ENCODE measurements around the gene ZNF45.
"Not testable (repeated sequence)": the region's sequence is repeated elsewhere in the genome, so short reads cannot be mapped to it uniquely, and the experiment has no call there.

The ZNF45 gene

DNA sequence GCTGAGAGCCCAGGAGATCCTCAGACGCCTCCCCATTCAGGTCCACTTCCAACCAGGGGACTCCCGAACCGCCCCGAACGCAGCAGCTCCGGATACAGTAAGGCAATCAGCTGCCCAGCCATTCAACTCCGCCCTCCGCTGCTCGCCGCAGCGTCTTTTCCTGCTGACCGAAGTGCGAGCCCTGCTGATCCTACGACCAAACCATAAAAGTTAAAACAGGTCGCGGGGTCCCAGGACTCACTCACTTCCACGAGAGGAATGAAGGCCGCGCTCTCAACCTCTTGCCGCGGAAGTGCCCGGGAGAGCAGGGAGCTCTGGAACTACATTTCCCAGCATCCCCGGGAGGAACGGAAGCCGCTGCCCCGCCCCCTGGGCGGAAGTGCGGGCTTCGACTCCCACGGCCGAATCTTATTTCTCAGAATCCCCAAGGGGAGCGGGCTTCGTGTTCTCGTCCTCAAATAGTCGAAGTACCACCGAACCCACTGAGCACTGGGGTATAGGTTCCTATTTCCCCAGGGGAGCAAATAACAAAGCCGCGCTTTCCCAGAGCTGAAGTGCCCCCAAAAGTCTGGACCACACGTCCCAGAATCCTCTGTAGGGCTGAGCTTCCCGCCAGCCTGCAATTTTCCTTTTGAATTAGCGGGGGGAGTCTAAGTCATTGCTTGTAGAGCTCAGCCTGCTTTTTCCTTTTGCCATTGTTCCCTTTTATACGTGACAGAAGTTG, at the start of gene ZNF45:
ZNF45 (minus strand) TSS at position 298 of the 724 bp plus-strand sequence. CDS start 13,097 bp downstream, outside the sequence.
- DNase-seq (ENCODE audit: low read depth): peak; percentile 90

DNA sequence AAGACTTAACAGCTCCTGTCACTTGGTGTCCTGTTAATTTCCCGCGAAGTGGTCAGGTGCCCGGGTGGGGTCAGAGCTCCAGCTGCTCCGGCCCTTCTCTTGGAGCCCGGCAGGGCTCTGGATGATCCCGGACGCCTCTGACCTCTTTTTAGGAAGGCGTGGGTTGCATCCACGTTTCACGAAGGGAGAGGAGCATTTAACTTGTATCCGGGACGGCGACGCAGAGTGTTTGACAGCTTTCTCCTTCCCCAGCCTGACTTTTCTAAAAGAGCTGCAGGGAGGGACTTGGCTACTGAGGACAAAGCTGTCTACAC, 49.6 kb upstream of the ZNF45 start:
- DNase-seq (ENCODE audit: low read depth): no peak

DNA sequence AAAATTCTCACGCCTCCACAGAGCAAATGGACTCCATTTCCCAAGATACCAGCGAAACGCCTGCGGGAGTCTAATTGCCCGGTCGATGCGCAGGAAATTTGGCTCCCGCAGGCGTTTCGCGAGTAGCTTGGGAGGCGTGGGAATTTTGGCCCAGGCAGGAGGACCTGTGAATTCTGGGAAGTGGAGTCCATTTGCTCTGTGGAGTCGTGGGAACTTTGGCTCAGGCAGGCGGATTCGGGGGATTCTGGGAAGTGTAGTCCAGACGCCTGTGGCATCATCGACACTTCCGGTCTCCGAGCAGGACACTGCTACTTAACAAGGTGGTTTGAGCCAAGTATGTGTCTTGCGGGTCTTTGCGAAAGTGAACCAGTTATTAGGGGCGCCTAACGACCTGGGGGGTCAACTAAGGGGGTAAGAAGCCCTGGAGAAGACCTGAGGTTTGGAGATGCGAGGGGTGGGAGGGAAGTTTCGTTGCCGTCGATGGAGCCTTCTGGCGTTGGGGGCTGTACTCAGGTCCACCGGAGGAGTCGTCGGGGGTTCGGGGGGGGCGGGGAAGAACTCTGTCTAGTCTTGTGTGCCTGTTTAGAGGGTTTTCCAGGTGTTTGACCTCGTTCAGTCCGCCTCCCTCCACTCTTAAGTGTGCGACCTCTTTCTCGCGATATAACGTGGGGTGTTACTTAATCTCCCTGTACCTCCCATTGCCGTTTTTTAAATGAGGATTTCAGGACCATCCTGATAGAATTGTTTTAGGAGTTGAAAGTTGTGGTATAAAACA, 49.0 kb upstream of the ZNF45 start, which contains the start of gene ZNF155:
ZNF155 (plus strand) TSS at position 277 of the 775 bp plus-strand sequence. CDS start 4,356 bp downstream, outside the sequence.
- DNase-seq (ENCODE audit: low read depth): peak; percentile 95

DNA sequence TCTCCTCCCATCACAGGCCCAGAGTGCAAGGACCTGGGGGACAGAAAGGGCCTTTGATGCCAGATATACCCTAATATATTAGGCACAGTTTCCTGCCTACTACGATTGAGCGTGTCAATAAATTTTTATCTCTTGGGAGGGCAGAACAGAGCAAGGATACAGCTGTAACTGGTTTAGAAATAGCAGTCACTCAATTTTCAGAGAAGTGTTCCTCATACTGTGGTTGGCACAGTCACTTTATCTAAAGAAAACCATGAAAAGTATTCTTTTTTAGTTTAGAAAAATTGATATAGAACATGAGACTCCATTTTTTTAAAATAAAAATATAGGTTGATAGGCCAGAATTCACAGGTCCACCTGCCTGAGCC, 48.4 kb upstream of the ZNF45 start:
- no peak for DNase-seq (ENCODE audit: low read depth)

DNA sequence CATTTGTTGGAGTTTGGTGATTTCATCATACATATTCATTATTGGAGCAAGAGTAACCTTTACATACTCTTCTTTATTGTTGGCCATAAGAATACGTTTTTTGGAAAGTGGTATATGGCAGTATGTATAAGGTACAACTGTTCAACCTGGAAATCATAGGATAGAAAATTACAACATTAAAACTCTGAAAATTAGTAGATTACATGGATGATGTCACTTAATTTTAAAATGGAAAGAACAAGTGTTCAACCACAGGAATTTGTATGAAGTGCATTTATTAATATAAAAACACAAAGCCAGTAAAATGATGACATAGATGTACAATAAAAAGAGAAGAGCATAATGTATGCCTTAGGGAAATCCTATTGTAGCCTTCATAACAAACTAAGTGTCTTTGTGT, 41.6 kb upstream of the ZNF45 start:
- DNase-seq (ENCODE audit: low read depth): no peak

DNA sequence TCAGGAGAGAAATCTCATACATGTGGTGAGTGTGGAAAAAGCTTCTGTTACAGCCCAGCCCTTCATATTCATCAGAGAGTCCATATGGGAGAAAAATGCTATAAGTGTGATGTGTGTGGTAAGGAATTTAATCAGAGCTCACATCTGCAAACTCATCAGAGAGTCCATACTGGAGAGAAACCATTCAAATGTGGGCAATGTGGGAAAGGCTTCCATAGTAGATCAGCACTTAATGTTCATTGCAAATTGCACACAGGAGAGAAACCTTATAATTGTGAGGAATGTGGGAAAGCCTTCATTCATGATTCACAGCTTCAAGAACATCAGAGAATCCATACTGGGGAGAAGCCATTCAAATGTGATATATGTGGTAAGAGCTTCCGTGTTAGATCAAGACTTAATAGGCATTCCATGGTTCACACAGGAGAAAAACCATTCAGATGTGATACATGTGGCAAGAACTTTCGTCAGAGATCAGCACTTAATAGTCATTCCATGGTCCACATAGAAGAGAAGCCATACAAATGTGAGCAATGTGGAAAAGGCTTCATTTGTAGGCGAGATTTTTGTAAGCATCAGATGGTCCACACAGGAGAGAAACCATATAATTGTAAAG, 31.1 kb upstream of the ZNF45 start:
- peak; percentile 9 for DNase-seq (ENCODE audit: low read depth)

DNA sequence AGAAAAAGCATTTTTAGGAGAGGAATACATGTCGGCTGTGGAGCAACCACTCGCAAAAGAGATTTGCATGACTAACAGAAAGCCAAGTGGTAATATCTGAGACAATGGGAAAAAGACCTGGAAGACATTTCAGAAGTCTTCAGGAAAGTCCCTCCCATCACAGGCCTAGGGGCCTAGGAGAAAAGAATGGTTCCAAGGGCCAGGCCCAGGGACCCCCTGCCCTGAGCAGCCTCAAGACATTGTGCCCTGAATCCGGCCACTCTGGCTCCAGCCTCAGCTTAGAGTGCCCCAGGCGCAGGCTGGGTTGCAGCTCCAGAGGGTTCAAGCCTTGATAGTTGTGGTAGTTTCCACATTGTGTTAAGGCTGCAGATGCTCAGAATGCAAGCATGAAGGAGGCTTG, 25.3 kb upstream of the ZNF45 start:
- no peak for DNase-seq (ENCODE audit: low read depth)

DNA sequence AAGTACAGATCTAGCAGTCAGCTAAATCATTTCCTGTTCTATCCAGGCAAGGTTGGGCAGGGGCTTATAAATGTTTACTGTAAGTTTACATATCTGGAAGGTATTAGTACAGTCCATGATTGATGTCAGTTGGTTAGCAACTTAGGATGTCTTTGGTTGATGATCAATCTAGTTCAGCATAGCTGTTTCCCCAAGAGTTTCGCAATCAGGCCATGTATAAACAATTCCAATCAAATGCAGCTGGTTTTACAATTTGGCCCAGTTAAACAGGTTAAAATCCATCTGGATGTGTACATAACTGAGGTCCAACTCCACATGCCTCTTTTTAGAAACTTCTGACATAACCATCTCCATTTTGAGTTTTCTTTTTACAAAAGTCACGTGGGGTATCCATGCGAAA, 22.8 kb upstream of the ZNF45 start:
- peak; percentile 53 for DNase-seq (ENCODE audit: low read depth)

DNA sequence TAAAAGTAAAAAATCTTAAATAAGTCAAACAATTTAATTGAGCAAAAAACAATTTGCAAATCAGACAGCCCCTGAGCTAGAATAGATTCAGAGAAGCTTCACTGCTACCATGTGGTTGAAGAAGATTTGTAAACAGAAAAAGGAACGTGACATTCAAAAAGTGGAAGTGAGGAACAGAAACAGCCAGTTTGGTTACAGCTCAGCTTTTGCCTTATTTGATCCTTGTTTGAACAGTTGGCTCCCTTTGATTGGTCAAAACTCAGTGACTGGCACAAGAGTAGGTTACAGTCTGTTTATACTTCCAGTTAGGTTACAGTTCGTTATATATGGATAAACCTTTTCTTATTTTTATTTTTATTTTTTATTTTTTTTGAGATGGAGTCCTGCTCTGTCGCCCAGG, 21.7 kb upstream of the ZNF45 start:
- DNase-seq (ENCODE audit: low read depth): no peak

DNA sequence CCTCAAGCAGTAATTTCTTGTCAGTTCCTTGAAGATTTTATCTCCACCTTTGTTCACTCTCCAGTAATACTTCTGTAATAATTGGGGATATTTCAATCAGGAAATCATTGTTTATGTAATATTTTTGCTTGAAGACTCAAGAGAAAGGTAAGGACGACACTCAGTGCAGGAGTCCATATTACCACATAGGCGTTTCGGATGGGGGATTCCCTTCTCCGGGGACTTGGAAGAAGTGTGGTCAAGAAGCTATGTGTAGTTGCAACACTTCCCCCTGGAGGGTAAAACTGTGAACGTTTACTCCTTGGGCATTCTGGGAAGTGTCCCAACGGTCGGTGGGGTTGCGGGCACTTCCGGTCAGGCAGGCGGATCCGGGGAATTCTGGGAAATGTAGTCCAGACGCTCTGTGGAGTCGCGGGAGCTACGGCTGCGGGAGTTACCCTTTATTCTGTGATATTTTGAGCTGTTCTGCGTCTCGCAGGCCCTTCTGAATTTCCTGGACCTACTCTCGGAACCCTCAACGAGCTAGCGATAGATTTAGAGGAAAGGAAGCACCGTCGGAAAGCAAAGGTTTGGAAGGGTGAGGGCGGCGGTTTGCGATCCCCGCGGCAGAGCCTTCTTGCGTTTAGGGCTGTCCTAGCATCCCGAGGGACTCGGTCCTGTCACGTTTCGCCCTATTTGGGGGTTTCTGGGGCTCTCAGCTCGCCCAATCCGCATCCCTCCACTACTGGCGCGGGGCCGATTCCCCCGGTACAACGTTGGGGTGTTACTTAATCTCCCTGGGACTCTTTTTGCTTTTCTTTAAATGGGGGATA, 16.0 kb upstream of the ZNF45 start, which contains the start of gene ZNF221:
ZNF221 (plus strand) TSS at position 395 of the 812 bp plus-strand sequence. CDS start 11,499 bp downstream, outside the sequence.
- peak; percentile 98 for DNase-seq (ENCODE audit: low read depth)

DNA sequence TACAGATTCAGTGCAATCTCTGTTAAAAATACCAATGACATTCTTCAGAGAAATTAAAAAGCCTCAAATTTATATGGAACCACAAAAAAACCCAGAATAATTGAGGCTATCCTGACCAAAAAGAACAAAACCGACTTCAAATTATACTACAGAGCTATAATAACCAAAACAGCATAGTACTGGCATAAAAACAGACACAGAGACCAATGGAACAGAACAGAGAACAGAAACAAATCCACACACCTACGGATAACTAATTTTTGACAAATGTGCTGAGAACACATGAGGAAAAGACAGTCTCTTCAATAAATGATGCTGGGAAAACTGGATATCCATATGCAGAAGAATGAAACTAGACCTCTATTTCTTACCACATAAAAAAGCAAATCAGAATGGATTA, 14.7 kb upstream of the ZNF45 start:
- not testable (repeated sequence) for DNase-seq (ENCODE audit: low read depth)

DNA sequence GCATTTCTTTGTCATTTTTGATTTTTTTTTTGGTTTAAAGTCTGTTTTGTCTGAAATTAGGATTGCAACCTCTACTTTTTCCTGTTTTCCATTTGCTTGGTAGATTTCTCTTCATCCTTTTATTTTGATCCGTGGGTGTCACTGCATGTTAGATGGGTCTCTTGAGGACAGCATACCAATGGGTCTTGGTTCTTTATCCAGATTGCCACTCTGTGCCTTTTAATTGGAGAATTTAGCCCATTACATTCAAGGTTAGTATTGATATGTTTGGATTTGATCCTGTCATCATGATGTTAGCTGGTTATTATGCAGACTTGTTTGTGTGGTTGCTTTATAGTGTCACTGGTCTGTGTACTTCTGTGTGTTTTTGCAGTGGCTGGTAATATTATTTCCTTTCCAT, 12.3 kb upstream of the ZNF45 start:
- not testable (repeated sequence) for DNase-seq (ENCODE audit: low read depth)

DNA sequence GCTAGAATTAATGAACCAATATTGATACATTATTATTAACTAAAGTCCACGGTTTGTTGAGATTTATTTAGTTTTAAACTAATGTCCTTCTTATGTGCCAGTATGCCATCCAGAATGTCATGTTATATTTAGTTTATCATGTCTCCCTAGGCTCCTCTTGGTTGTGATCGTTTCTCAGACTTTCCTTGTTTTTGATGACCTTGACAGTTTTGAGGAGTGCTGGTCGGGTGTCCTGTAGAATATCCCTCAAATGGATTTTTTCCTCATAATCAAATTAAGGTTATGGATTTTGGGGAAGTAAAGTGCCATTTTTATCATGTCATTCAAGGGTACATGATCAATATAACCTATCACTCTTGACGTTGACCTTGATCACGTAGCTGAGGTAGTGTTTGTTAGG, 6.1 kb upstream of the ZNF45 start:
- no peak for DNase-seq (ENCODE audit: low read depth)

DNA sequence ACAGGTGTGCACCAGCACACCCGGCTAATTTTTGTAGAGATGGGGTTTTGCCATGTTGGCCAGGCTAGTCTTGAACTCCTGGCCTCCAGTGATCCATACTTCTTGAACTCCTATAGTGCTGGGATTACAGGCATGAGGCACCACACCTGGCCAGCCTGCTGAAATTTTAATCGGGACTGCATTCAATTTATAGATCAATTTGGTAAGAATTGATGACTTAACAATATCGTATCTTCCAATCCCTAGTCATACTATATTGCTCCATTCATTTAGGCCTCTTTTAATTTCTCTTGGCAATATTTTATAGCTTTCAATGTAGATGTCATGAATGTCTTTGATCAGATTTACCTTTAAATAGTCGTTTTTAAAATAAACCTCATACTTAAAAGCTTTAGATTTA, 5.6 kb upstream of the ZNF45 start:
- DNase-seq (ENCODE audit: low read depth): no peak

DNA sequence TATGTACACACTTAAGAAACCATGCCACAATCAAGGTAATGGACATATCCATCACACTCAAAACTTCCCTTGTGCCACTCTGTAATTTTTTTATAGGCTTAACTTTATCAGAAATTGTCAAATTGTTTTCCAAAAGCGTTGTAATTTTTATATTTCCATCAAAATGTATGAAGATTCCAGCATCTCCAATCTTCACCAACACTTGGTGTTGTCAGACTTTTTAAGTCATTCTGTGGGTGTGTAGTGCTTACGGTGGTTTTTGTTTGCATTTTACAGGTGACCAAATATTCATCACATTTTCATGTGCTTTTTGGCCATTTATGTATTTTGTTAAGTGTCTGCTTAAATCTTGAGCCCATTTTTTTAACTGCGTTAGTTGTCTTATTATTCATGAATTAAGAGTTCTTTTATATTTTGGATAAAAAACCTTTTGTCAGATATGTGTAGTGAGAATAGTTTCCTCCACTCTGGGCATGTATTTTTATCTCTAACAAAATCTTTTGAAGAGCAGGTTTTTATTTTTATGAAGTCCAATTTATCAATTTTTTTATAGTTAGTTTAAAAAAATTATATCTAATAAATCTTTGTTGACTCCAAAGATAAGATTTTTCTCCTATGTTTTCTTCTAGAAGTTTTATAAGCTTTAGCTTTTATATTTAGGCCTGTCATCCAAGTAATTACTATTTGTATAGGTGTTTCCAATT, 4.6 kb upstream of the ZNF45 start:
- no peak for DNase-seq (ENCODE audit: low read depth)

DNA sequence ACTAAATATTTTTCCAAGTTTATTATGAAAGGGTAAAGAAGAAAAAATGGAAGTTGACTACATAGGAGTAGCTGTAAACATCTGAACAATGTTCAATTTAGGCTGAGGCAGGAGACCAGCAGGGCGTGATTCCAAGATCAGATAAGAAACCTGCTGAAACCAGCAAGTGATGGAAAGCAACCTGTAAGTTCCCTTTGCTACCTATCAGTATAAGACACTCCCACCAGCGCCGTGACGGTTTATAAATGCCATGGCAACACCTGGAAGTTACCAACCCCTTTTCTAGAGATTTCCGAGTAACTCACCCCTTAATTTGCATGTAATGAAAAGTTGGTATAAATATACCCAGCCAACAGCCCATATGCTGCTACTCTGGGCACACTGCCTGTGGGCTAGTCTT, 1.1 kb upstream of the ZNF45 start:
- no peak for DNase-seq (ENCODE audit: low read depth)

DNA sequence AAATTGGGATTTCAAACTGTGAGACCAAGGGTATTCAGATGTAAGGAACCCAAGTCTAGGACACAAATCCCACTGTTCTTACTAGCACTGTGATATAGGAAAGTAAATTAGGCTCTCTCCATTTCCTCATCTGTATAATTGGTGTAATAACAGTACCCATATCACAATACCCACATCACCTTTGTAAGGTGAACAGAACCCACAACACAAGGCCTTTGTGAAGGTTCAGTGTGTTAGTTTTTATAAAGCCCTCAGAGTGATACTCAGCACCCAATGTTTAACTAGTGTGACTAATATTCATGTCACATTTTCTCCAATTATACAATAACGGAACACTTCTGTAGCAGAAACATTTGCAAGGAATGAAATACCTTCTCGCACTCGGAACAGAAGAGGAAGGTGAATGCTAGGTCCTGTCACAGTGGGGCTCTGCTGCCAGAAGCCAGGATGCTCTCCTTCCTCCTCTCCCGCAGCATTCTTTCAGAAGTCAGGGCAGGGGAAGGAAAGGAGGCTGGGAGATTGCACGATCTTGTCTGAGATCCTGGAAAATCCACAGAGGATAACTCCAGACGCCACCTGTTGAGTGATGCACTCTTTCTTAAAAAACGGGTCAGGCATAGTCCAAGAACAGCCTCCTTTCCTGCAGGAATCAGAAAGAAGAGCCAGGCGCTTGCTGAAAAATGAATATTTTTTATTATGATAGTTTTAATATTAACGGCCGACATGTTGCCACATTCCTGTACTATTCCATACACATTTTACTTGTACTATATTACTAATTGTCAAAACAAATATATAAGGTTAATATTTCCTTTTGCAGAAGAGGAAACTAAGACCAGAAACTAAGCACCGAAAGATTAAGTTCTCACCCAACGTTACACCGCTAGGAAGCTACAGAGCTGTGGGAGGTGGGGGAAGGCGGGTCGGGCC, 762 bp downstream of the ZNF45 start:
- DNase-seq (ENCODE audit: low read depth): peak; percentile 14

DNA sequence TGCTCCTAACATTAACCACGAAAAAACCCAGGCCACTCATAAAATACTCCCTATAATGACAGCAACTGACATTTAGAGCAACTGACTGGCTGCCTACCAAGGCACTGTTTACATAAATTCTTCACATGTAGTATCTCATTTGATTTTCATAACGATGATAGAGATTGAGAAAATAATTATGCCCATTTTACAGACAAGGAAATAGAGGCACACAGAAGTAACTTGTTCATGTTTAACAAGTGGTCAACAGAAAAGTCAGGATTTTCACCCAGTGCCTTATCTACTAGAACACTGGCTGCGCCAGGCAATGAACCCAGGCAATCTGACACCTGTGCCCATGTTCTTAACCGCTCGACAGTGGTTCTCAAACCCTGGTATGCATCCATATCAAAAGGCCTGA, 6.3 kb downstream of the ZNF45 start:
- peak; percentile 27 for DNase-seq (ENCODE audit: low read depth)

DNA sequence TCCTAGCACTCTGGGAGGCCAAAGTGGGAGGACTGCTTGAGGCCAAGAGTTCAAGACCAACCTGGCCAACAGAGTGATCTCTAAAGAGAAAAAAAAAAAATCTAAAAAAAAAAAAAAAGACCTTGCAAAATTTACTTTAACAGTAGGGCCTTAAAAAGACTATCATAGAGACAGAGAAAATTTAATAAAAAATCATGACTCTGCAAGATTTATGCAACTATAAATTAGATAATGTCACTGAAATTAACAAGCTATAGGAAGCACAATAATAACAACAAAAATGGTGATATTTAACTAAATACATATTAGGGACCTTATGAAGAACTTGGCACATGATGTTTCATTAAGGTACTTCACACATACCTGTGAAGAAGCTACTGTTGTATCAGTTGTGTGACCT, 11.2 kb downstream of the ZNF45 start:
- no peak for DNase-seq (ENCODE audit: low read depth)

DNA sequence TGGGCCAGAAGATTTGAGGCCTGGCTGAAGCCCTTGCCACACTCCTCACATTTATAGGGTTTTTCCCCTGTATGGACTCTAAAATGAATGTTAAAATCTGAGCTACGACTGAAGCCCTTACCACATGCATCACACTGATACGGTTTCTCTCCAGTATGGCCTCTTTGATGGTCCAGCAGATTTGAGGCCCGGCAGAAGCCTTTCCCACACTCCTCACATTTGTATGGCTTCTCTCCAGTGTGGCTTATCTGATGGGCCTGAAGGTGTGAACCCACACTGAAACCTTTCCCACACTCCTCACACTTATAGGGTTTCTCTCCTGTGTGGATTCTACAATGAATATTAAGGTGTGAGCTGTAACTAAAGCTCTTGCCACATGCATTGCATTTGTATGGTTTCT, 21.0 kb downstream of the ZNF45 start:
- no peak for DNase-seq (ENCODE audit: low read depth)
